NCI-H1694 (cell line): ENCODE results near the gene MAPK1.
"Not testable (repeated sequence)": the region's sequence is repeated elsewhere in the genome, so short reads cannot be mapped to it uniquely, and the experiment has no call there.

Experiments
- DNase-seq: peaks from one replicate; lab custom pipeline; 2025; lab: John Stamatoyannopoulos, UW

The MAPK1 gene

DNA sequence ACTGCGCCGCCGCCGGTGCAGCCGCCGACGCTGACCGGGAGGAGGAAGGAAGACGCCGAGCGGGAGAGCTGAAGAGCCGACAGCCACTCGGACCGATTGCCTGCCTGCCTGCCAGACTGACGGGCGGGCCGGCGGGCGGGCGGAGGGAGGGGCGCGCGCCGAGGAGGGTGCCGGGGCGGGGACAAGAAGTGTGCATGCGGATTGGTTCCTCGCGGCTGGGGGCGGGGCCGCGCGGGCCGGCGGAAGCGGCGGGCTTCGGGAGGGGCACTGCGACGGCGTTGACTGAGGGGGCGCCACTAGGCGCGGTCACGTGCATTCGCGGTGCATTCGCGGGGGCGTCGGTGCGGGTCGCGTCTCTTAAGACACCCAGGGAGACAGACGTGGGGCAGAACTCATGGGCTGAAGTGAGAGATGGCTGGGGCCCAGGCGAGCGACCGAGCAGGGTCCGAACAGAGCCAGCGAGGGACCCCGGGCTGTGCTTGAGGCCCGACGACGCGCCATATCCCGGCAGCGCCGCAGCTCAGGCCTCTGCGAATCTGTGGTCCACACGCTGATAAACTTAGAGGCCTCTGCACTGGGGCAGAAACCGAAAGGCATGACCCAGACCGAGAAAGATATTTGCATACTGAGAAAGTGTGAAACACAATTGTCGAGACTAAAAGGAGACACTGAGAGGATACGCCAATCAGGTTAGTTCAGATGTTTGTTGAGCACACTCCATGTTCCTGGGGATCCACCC is at the start of gene MAPK1:
Gene MAPK1 (minus strand): TSS at position 118 of the 739 bp plus-strand sequence. CDS start 205 bp downstream, outside the sequence.
- DNase-seq: no peak

DNA sequence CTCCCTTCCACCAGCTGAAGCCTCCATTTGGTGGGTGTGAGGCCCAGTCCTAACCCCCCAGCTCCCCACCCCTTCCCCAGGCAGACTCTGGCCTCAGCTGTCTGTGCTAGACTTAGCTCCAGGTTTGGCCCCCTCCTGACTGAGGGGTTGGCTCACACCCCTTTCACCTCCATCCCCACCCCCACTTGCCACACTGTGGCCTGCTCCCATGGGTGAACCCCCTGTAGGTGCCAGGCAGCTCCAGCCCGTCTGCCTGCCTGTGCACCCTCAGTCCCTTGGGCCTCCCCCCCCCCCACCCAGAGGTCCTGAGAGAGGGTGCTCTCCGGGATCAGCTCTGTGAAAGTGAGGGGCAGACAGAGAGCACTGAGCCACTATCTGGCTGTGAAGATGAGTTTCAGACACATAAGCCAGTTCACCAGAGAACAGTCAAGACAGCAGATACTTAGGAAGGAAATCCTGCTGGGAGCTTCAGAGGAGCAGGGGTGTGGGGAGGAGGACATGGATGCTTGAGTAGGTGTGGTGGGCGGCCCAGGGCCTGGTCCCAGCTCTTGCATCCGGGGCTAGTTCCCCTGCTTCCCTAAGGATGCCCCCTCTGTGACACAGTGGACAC is 49.0 kb upstream of the MAPK1 start:
- no peak for DNase-seq

DNA sequence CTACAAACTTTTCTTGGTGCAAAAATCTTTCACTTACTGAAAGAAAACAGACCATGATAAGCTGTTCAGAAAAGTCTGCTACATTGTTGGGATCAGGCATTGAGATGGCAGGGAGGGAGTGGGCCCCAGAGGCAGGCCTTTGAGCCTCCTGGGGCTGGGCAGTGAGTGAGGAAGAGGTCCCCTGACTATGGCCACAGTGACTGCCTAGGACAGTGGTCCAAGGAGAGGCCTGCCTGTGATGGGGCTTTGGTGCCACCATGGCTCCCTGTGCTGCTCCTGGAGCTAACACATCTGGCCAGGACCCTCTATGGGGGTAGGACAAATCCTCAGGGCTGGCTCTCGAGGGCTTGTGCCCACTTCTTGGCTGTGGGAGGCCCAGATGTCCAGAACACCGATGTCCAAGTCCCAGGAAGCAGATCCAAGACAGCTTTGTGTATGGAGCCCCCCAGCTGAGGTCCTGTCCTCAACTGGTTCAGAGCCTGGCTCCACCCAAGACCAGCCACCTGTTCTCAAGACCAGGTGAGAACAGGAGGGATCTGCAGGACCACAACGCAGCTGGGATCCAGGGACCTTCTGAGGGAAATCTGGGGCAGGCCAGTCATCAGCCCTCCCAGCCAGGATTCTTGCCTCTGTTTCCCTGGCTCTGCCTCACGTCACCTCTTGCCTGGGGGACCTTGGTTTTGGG is 48.3 kb upstream of the MAPK1 start:
- no peak for DNase-seq

DNA sequence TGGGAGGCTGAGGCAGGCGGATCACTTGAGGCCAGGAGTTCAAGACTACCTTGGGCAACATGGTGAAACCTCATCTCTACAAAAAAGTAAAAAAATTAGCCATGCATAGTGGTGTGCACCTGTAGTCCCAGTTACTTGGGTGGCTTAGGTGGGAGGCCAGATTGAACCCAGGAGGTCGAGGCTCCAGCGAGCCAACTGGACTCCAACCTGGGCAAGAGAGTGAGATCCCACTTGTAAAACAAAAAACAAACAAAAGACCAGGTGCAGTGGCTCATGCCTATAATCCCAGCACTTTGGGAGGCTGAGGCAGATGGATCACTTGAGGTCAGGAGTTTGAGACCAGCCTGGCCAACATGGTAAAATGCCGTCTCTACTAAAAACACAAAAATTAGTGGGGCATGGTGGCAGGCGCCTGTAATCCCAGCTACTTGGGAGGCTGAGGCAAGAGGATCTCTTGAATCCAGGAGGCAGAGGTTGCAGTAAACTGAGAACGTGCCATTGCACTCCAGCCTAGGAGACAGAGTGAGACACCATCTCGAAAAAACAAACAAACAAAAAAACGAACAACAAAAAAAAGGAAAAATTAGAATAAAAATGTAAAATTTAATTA is 46.7 kb upstream of the MAPK1 start:
- DNase-seq: not testable (repeated sequence)

DNA sequence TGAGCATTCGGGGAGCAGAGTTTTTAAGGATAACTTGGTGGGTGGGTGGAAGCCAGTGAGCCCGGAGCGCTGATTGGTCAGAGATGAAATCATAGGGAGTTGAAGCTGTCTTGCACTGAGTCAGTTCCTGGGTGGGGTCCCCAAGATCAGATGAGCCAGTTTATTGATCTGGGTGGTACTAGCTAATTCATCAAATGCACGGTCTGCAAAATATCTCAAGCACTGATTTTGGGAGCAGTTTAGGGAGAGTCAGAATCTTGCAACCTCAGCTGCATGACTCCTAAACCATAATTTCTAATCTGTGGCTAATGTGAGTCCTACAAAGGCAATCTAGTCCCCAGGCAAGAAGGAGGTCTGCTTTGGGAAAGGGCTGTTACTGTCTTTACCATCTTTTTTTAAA is 42.9 kb upstream of the MAPK1 start:
- DNase-seq: not testable (repeated sequence)

DNA sequence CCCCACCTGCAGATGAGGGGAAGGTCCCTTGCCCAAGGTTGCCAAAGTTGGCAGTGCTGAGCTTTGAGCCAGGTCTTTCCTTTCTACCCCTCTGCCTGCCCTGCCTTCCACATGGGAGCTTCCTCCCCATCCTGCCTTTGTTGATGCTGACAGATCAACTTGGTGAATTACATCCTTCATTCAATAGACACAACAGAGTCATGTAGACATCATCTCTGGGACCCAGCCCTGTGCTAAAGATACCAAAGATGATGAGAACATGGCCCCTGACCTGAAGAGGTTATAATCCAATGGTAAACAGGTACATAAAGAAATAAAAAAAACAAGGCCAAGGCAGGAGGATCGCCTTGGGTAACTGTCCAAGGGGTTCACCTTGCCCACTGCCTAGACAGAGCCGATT is 42.4 kb upstream of the MAPK1 start:
- no peak for DNase-seq

DNA sequence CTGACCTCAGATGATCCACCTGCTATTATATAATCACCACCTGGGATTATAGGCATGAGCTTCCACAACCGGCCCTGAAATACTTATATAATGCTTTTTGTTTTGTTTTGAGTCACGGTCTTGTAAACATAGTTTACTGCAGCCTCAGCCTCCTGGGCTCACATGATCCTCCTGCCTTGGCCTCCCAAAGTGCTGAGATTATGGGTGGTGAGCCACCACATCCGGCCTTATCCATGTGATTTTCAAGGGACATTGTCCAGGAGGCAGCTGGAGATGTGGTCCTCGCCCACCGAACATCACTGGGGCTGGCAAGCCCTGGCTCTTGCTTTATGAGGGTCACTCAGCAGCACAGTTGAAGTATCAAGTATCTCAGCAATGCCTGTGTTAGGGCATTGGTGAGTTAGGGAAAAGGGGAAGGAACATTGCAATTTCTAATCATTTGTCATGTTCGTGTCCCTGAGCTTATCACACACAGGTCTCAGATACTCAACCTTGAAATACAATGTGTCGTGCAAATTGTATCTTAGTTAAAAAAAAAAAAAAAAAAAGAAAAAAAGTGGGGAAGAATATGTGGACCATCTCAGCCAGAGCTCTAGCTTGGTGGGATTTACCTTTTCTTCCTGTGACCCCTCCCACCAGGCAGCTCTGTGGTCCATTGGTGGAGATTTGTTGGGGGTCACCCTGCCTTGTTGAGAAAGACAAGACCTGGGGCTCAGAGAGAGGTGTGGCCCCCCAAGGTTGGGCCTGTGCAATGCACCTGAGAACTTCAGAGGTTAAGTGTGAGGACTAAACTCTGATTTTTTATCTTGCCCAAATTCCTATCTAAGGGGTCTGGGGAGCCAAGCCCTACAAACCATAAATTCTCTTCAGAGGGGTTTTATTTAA is 40.4 kb upstream of the MAPK1 start:
- DNase-seq: no peak

DNA sequence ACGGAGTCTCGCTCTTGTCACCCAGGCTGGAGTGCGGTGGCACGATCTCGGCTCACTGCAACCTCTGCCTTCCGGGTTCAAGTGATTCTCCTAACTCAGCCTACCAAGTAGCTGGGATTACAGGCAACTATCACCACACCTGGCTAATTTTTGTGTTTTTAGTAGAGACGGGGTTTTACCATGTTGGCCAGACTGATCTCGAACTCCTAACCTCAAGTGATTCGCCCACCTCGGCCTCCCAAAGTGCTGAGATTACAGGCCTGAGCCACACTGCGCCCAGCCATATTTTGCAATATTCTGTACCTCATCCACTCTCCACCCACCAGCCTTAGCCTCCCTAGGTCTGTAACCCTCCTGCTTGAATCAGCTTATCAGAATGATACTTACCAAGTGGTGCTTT is 37.8 kb upstream of the MAPK1 start:
- DNase-seq: not testable (repeated sequence)

DNA sequence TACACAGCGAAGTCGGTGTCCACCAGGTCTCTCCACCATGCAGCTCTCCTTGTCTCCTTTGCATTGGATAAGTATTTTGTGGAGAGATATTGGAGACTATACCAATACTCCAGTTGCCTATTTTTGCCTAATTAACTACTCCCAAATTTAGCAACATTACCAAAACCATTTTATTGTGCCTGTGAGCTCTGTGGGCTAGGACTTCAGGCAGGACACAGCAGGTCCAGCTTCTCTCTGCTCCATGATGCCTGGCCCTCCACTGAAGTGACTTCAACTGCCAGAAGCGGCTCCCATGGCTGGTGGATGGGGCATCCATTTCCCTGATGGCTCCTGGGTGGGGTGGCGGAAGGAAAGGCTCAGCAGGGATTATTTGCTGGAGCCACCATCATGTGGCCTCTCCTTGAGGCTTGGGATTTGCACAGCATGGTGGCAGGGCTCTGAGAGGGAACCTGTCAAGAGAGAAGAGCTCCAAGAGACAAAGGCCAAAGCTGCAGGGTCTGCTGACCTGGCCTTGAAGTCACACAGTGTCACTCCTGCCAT is 36.9 kb upstream of the MAPK1 start:
- no peak for DNase-seq

DNA sequence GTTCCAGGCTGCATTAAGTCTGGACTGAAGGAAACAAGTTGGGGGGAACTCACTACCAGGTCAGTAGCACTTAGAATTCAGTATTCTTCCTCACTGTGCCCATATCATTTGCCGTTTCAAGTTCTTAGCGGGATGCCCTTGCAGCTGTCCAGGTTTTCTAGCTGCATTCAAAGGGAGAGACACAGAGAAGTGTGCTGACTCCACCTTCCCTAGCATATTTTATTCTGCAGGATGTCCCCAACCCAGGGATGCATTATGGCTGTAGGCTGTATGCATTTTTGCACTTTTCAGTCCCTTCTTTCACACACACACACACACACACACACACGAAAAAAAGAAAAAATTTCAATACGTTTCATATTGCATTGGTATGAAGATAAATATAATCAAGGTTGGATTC is 35.8 kb upstream of the MAPK1 start:
- no peak for DNase-seq

DNA sequence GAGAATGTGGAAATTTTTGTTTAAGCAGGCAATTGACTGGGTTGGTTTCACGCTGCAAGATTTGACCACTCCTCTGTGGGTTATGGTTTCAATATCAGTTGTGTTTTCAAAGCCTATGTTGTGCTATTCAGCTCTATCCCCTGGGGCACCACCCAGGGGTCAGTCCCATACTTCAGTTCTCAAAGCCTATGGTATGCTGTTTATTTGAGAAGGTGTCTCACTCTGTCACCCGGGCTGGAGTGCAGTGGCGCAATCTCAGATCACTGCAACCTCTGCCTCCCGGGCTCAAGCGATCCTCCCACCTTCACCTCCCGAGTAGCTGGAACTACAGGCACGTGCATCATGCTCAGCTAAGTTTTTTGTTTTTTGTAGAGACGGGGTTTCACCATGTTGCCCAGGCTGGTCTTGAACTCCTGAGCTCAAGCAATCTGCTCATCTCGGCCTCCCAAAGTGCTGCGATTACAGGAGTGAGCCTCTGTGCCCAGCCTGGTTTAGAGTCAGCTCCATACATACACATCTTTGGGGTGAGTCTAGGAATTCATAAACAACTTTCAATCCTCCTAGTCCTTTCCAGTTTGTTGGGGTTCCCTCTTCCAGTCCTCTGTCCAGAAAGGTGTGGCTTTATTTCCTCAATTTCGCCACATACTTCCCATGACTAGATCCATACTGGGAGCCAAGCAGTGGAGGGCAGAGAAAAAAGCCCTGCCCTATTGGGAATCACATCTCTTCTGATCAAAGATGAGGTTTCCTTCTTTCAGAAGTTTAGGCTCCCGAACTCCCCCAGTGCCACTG is 35.0 kb upstream of the MAPK1 start:
- no peak for DNase-seq

DNA sequence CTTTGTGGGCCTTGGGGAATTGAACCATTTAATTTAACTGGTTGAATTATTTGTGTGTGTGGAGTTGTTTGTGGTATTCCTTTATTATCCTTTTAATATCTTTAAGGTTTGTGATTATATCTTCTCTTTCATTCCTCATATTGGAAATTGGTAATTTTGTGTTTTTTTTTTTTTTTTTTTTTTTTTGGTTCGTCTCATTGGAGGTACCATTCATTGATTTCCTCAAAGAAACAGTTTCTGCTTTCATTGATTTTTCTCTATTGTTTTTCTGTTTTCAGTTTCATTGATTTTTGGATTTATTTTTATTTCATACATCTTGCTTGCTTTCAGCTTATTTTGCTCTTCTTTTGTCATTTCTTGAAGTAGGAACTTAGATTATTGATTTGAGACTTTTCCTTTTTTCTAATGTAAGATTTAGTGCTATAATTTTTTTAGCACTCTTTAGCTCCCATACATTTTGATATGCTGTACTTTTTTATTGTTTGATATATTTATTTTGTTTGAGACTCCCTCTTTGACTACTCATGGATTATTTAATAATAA is 31.0 kb upstream of the MAPK1 start:
- DNase-seq: no peak

DNA sequence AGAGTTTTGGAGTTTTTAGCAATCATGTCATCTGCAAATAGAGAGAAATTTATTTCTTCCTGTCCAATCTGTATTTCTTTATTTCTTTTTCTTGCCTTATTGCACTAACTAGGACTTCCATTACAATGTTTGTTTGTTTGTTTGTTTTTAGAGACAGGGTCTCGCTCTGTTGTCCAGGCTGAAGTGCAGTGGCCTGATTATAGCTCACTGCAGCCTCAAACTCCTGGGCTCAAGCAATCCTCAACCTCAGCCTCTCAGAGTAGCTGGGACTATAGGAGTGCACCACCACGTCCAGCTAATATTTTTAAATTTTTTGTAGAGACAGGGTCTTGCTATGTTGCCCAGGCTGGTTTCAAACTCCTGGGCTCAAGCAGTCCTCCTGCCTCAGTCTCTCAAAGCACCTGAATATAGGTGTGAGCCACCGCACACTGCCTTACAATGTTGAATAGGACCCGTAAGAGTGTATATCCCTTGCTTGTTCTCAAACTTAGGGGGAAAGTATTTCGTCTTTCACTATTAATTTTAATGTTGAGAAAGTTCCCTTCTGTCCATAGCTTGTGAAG is 29.6 kb upstream of the MAPK1 start:
- no peak for DNase-seq

DNA sequence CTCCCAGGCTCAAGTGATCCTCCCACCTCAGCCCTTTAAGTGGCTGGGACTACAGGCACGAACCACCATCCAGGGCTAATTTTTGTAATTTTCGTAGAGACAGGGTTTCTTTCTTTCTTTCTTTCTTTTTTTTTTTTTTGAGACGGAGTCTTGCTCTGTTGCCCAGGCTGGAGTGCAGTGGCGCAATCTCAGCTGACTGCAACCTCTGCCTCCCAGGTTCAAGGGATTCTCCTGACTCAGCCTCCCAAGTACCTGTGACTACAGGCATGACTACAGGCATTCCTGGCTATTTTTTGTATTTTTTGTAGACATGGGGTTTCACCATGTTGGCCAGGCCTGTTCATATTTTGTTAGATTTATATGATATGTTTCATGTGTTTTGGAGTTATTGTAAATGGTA is 28.8 kb upstream of the MAPK1 start:
- not testable (repeated sequence) for DNase-seq

DNA sequence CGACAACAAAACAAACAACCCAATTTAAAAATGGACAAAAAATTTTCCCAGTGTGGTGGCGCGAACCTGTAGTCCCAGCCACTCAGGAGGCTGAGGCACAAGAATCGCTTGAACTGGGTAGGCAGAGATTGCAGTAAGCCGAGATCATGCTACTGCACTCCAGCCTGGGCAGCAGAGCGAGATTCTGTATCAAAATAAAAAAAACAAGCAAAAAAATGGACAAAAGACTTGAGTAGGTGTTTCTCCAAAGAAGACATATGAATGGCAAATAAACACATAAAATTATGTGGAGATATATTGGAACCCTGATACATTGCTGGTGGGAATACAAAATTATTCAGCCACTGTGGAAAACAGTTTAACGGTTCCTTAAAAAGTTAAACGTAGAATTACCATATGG is 27.4 kb upstream of the MAPK1 start:
- DNase-seq: no peak

DNA sequence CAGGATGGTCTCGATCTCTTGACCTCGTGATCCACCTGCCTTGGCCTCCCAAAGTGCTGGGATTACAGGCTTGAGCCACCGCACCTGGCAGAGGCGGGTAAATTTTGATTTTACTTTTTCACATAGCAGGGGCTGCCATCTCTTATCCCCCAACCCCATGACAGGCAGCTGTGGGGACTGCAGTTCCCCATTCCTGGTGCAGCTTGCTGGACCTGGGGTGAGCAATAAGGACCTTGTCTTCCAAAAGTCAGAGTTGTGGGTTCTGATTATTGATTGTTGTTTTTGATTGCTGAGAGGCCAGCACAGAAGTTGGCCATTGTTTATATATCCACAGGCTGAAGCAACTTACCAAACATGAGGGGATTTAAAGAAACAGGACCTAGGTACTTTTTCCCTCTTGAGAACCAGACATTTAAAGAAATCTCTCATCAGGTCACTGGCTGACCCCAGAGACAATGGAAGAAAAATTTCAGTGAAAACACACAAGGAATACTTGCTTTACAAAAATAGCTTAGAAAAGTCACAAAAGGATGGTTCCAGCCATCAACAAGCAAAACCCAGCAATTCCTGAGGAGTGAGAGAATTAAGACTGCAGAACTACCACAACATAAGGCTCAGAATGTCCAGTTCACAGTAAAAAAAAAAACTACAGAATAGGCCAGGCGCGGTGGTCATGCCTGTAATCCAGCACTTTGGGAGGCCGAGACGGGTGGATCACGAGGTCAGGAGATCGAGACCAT is 22.0 kb upstream of the MAPK1 start:
- DNase-seq: no peak

DNA sequence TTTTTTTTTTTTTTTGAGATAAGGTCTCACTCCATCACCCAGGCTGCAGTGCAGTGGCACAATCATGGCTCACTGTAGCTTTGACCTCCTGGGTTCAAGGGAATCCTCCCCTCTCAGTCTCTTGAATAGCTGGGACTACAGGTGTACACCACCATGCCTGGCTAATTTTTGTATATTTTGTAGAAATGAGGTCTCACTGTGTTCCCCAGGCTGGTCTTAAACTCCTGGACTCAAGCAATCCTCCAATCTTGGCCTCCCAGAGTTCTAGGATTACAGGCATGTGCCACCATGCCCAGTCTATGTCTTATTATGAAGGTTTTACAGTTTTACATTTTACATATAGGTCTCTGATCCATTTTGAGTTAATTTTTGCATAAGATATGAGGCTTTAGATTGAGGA is 20.4 kb upstream of the MAPK1 start:
- DNase-seq: no peak

DNA sequence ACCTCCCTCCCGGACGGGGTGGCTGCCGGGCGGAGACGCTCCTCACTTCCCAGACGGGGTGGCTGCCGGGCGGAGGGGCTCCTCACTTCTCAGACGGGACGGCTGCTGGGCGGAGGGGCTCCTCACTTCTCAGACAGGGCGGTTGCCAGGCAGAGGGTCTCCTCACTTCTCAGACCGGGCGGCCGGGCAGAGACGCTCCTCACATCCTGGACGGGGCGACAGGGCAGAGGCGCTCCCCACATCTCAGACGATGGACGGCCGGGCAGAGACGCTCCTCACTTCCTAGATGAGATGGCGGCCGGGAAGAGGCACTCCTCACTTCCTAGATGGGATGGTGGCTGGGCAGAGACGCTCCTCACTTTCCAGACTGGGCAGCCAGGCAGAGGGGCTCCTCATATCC is 16.5 kb upstream of the MAPK1 start:
- not testable (repeated sequence) for DNase-seq

DNA sequence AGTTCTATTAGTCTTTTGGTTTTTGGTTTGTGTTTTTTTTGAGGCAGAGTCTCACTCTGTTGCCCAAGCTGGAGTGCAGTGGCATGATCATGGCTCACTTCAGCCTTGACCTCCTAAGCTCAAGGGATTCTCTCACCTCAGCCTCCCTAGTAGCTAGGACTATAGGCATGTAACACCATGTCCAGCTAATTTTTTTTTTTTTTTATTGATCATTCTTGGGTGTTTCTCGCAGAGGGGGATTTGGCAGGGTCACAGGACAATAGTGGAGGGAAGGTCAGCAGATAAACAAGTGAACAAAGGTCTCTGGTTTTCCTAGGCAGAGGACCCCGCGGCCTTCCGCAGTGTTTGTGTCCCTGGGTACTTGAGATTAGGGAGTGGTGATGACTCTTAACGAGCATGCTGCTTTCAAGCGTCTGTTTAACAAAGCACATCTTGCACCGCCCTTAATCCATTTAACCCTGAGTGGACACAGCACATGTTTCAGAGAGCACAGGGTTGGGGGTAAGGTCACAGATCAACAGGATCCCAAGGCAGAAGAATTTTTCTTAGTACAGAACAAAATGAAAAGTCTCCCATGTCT is 15.4 kb upstream of the MAPK1 start:
- DNase-seq: not testable (repeated sequence)
